HL-60 (cell line): ENCODE data around the gene DIP2C.

Experiments used
- POLR2AphosphoS5 ChIP-seq: IDR thresholded peaks from 2 replicates; pipeline ENCODE4 v1.6.1; 2012; ENCODE audit warnings: low read depth
- SPI1 ChIP-seq: IDR thresholded peaks from 2 replicates; pipeline ENCODE4 v1.6.1; 2012; ENCODE audit warnings: low read depth, mild to moderate bottlenecking, borderline replicate concordance
- TF ChIP-seq, protein P1 (sequence below): IDR thresholded peaks from one replicate; pipeline ENCODE4 v1.5.1; 2011; ENCODE audit warnings: low read length, control low read depth, inconsistent platforms; ENCODE audit not compliant: insufficient read depth
- TF ChIP-seq, protein P2 (sequence below): IDR thresholded peaks from 2 replicates; pipeline ENCODE4 v1.6.1; 2012; ENCODE audit warnings: low read depth; ENCODE audit not compliant: insufficient replicate concordance

GRCh38 chr10:480498-480927, 209.0 kb downstream of the DIP2C start:
- no peak for TF ChIP-seq POLR2AphosphoS5
- TF ChIP-seq, protein P1, sequence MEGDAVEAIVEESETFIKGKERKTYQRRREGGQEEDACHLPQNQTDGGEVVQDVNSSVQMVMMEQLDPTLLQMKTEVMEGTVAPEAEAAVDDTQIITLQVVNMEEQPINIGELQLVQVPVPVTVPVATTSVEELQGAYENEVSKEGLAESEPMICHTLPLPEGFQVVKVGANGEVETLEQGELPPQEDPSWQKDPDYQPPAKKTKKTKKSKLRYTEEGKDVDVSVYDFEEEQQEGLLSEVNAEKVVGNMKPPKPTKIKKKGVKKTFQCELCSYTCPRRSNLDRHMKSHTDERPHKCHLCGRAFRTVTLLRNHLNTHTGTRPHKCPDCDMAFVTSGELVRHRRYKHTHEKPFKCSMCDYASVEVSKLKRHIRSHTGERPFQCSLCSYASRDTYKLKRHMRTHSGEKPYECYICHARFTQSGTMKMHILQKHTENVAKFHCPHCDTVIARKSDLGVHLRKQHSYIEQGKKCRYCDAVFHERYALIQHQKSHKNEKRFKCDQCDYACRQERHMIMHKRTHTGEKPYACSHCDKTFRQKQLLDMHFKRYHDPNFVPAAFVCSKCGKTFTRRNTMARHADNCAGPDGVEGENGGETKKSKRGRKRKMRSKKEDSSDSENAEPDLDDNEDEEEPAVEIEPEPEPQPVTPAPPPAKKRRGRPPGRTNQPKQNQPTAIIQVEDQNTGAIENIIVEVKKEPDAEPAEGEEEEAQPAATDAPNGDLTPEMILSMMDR: no peak
- no peak for TF ChIP-seq SPI1
- TF ChIP-seq, protein P2, sequence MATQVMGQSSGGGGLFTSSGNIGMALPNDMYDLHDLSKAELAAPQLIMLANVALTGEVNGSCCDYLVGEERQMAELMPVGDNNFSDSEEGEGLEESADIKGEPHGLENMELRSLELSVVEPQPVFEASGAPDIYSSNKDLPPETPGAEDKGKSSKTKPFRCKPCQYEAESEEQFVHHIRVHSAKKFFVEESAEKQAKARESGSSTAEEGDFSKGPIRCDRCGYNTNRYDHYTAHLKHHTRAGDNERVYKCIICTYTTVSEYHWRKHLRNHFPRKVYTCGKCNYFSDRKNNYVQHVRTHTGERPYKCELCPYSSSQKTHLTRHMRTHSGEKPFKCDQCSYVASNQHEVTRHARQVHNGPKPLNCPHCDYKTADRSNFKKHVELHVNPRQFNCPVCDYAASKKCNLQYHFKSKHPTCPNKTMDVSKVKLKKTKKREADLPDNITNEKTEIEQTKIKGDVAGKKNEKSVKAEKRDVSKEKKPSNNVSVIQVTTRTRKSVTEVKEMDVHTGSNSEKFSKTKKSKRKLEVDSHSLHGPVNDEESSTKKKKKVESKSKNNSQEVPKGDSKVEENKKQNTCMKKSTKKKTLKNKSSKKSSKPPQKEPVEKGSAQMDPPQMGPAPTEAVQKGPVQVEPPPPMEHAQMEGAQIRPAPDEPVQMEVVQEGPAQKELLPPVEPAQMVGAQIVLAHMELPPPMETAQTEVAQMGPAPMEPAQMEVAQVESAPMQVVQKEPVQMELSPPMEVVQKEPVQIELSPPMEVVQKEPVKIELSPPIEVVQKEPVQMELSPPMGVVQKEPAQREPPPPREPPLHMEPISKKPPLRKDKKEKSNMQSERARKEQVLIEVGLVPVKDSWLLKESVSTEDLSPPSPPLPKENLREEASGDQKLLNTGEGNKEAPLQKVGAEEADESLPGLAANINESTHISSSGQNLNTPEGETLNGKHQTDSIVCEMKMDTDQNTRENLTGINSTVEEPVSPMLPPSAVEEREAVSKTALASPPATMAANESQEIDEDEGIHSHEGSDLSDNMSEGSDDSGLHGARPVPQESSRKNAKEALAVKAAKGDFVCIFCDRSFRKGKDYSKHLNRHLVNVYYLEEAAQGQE: no peak
